Uterus (tissue), 4 donors: ENCODE measurements around the gene OIP5. TPM values are rescaled to one million over a fixed set of nuclear protein-coding genes. Genes with fewer than 3 reads are reported as not detected.
"Not testable (repeated sequence)": the region's sequence is repeated elsewhere in the genome, so short reads cannot be mapped to it uniquely, and the experiment has no call there.

Source experiments
- DNase-seq, 2 donors: peaks; one replicate each; pipeline ENCODE4 v3.0.0-alpha.2; 2019 to 2020
- H3K27ac ChIP-seq, 2 donors: fragments of 200-600 bp; sonication (generic); 1 replicate in 1 of 2; 2 replicates in 1 of 2; pipeline ENCODE4 v1.5.1; 2016 to 2018
- H3K27me3 ChIP-seq, 2 donors: fragments of 200-600 bp; sonication (generic); one replicate each; pipeline ENCODE4 v1.5.1; 2018 to 2019; ENCODE audit warnings: control low read depth in 1 of 2
- H3K36me3 ChIP-seq, 2 donors: fragments of 200-600 bp; sonication (generic); one replicate each; pipeline ENCODE4 v1.5.1; 2019; ENCODE audit warnings: control low read depth in 1 of 2
- H3K4me1 ChIP-seq, 2 donors: fragments of 200-600 bp; sonication (generic); one replicate each; pipeline ENCODE4 v1.5.1; 2018 to 2019; ENCODE audit warnings: control low read depth in 1 of 2
- H3K4me3 ChIP-seq, 2 donors: fragments of 200-600 bp; sonication (generic); 1 replicate in 1 of 2; 2 replicates in 1 of 2; pipeline ENCODE4 v1.5.1; 2018 to 2019; ENCODE audit warnings: mild to moderate bottlenecking in 1 of 2
- H3K9me3 ChIP-seq, 2 donors: fragments of 200-600 bp; sonication (generic); one replicate each; pipeline ENCODE4 v1.5.1; 2019; ENCODE audit warnings: control low read depth in 1 of 2
- CTCF ChIP-seq, 4 experiments: fragments of 200-600 bp in 2 of 4; fragments of 450-650 bp in 2 of 4; sonication (generic) in 2 of 4; IDR thresholded peaks; one replicate each; pipeline ENCODE4 v1.5.1; 2016 to 2019; ENCODE audit warnings: antibody characterized with exemption in 4 of 4, mild to moderate bottlenecking in 2 of 4, moderate library complexity in 1 of 4
- POLR2A ChIP-seq, 2 donors: fragments of 450-650 bp; IDR thresholded peaks; one replicate each; pipeline ENCODE4 v1.6.1; 2016; ENCODE audit warnings: antibody characterized with exemption in 2 of 2, mild to moderate bottlenecking in 1 of 2, moderate library complexity in 1 of 2
- intact Hi-C: fragments of 100-400 bp; cut with DNase I; formaldehyde crosslinking; loops from one replicate; pipeline ENCODE4 v1.15.1; 2023; ENCODE audit warnings: low total_unique reads
- total RNA-seq, 4 donors: library from RNA; depleted of rRNA in 3 of 4; stranded (reverse); fragments of >200 nt in 3 of 4; gene quantifications; one replicate each; pipeline versions ENCODE4 v1.1.0 to v1.2.4, GENCODE V29; 2014 to 2023
- donor health status: DM: yes; HTN: yes; CAD: no.

OIP5 gene
- total RNA-seq, 4 donors from 2014 or later: 11.0 TPM; not detected in 3

- intact Hi-C loops: no loop called here
Measured at GRCh38 chr15:41286665-41287333, 45.6 kb downstream of the OIP5 start.

DNA sequence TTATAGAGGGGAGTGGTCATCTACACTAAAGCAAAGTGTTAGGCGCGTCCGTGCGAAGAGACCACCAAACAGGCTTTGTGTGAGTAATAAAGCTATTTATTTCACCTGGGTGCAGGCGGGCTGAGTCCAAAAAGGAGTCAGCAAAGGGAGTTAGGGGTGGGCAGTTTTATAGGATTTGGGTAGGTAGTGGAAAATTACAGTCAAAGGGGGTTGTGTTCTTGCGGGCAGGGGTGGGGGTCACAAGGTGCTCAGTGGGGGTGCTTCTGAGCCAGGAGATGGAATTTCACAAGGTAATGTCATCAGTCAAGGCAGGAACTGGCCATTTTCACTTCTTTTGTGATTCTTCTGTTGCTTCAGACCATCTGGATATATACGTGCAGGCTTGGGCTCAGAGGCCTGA is 47.1 kb downstream of the OIP5 start:
- Histone ChIP-seq H3K4me1 (peaks cover 0 to 3% of the 10 kb centered on the region in 2 donors), H3K27me3 (no peaks in the 10 kb centered on the region), H3K9me3 (no peaks in the 10 kb centered on the region), H3K4me3 (peak overlapping the region; percentile 74 to 82), H3K27ac (peak overlapping the region; percentile 88 to 89), H3K36me3 (peaks cover 0 to 2% of the 10 kb centered on the region in 2 donors)
- DNase-seq: no peak
- TF ChIP-seq CTCF (IDR thresholded peaks at IDR 0.05) (no peak), POLR2A (IDR thresholded peaks at IDR 0.05) (no peak)
- intact Hi-C loops: no loop called here

More at GRCh38 chr15:41286665-41287333, 45.6 kb downstream of the OIP5 start:
- H3K9me3 ChIP-seq: no peaks in the 10 kb centered on the region
- TF ChIP-seq CTCF (IDR thresholded peaks at IDR 0.05): no peak
- no peak for TF ChIP-seq POLR2A (IDR thresholded peaks at IDR 0.05)
- DNase-seq: no peak
- no peaks in the 10 kb centered on the region for H3K27me3 ChIP-seq
- H3K36me3 ChIP-seq: peaks cover 0 to 2% of the 10 kb centered on the region in 2 donors
- no peak overlapping the region for H3K27ac ChIP-seq
- peaks cover 0 to 3% of the 10 kb centered on the region in 2 donors for H3K4me1 ChIP-seq
- no peak overlapping the region for H3K4me3 ChIP-seq

- TF ChIP-seq POLR2A (IDR thresholded peaks at IDR 0.05): no peak
- no peak for TF ChIP-seq CTCF (IDR thresholded peaks at IDR 0.05)
- H3K4me1 ChIP-seq: peaks cover 0 to 3% of the 10 kb centered on the region in 2 donors
- intact Hi-C loops: no loop called here
- H3K27ac ChIP-seq: peak overlapping the region; percentile 88 to 89
- peaks cover 0 to 2% of the 10 kb centered on the region in 2 donors for H3K36me3 ChIP-seq
- H3K27me3 ChIP-seq: no peaks in the 10 kb centered on the region
- H3K4me3 ChIP-seq: peak overlapping the region; percentile 74 to 82
- DNase-seq: no peak
- no peaks in the 10 kb centered on the region for H3K9me3 ChIP-seq
Measured at GRCh38 chr15:41284427-41285177, 47.8 kb downstream of the OIP5 start.

DNA sequence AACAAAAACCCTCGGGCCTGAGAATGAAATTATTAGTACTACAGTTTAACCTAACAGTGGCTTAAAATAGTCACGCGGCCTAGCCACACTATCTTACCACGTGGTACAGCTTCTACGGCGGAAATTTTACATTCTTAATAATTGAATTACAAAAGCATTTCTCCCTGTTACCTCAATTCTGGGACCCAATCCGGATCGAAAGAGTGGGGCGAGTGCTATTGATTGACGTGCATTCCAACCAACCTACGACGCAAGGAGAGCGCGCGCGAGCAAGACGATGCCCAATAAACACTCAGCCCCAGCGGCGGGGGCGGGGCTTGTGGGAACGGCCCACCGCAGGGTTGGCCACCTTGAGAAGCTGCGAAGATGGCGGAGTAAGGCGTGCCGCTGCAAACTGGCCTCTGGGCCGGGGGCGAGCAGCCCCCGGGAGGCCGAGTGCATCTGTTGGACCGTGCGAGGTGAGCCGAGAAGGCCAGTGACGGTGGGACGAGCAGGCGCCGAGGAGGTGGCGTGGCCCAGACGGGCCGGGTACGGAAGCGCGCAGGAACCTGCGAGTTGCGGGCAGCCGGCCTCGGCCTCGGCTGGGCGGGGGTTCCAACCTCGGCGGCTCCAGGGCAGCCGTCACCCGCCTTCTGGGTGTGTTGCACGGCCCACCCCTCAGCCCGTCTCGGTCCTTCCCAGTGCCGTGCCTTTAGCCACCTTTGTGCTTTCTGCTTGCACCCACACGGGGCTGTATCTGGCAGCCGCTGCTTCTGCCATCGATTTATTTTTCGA is 48.6 kb downstream of the OIP5 start:
- H3K4me1 ChIP-seq: peaks cover 0 to 3% of the 10 kb centered on the region in 2 donors
- H3K27me3 ChIP-seq: no peaks in the 10 kb centered on the region
- TF ChIP-seq POLR2A (IDR thresholded peaks at IDR 0.05): peak; percentile 86 to 87
- peak in 1 of 4 experiments; percentile 7 for TF ChIP-seq CTCF (IDR thresholded peaks at IDR 0.05)
- peaks cover 0 to 2% of the 10 kb centered on the region in 2 donors for H3K36me3 ChIP-seq
- H3K9me3 ChIP-seq: no peaks in the 10 kb centered on the region
- H3K27ac ChIP-seq: peak overlapping the region; percentile 88 to 89
- DNase-seq: peak; percentile 97 to 98
- H3K4me3 ChIP-seq: peak overlapping the region; percentile 74 to 82
- intact Hi-C loops: no loop called here

GRCh38 chr15:41282980-41283652 is 49.3 kb downstream of the OIP5 start:
- intact Hi-C loops, H3K36me3 ChIP-seq, H3K4me1 ChIP-seq, H3K9me3 ChIP-seq, H3K27me3 ChIP-seq: not testable (repeated sequence)
- Histone ChIP-seq H3K27ac (peak overlapping the region; percentile 88 to 89), H3K4me3 (peak overlapping the region; percentile 74 to 82)
- DNase-seq: peak in 1 of 2 donors; percentile 15

GRCh38 chr15:41282436-41282835 is 50.0 kb downstream of the OIP5 start:
- DNase-seq, H3K4me3 ChIP-seq, H3K36me3 ChIP-seq, intact Hi-C loops, H3K27me3 ChIP-seq, H3K4me1 ChIP-seq, H3K27ac ChIP-seq, H3K9me3 ChIP-seq: not testable (repeated sequence)
